DMS153 (cell line): ENCODE data around the gene MAD1L1.

ENCODE experiments used
- DNase-seq: peaks from one replicate; lab custom pipeline; 2025; lab: John Stamatoyannopoulos, UW

MAD1L1 gene

DNA sequence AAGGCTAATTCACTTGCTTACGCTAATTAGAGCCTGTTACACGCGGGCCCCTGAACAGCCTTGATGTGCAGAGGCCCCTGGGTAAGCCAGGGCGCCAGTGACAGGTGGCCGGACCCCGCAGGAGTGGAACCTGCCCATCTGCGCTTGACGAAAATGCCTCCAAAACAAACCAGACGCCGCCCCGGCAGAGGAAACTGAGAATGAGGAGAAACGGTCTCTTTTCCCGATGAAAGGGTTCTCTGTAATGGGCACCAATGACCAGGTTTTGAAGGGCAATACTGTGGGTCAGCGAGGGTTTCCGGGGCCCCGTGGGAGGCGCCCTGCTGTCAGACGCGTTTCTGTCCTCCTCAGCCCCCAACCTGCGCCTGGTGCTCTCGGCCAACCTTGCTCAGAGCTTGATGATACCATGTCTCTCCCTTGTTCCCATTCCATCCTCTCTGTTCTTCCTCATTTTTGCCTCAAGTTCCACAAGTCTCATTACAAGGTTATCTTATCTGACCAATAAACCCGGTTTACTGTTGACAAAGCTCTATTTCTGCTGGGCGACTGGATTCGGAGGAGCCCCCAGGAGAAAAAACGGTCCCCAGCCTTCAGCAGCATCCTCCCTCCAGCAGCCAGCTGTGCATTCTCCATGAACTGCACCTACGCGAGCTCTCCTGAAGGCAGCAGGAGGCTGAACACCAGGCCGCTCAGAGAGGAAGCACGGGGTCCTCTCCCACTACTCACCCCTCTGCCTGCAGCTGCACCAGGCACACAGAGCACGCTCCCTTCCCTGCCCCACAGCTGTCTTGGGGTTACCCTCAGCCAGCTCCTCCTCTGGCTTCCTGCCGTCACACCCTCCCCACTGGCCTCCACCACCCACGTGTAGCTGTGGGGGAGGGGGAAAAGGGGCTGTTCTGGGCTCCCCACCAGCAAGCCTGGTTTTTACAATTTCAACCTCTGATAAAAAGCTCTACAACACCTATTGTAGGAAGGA is 202.0 kb downstream of the MAD1L1 start:
- DNase-seq = no peak

GRCh38 chr7:2029936-2030335 is 202.8 kb downstream of the MAD1L1 start:
- no peak for DNase-seq

- no peak for DNase-seq
These were observed 203.4 kb downstream of the MAD1L1 start for GRCh38 chr7:2029211-2029905.

GRCh38 chr7:2028733-2029132 is 204.0 kb downstream of the MAD1L1 start:
- no peak for DNase-seq

- no peak for DNase-seq
These were observed 207.6 kb downstream of the MAD1L1 start for GRCh38 chr7:2025188-2025587.

DNA sequence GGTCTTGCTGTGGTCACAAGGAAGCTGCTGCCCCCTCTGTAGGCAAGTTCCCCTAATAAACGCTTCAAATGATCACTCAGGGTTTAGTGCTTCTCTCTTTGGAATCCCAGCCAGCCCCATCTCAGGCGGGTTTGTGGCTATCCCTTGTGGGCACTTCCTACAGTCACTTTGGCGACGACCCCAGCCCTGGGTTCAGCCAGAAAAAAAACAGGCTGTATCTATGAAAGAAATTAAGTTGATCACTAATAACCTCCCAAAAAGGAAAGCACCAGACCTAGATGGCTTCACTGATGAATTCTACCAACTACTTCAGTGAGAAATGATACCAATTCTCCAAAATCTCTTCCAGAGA is 208.2 kb downstream of the MAD1L1 start:
- no peak for DNase-seq

DNA sequence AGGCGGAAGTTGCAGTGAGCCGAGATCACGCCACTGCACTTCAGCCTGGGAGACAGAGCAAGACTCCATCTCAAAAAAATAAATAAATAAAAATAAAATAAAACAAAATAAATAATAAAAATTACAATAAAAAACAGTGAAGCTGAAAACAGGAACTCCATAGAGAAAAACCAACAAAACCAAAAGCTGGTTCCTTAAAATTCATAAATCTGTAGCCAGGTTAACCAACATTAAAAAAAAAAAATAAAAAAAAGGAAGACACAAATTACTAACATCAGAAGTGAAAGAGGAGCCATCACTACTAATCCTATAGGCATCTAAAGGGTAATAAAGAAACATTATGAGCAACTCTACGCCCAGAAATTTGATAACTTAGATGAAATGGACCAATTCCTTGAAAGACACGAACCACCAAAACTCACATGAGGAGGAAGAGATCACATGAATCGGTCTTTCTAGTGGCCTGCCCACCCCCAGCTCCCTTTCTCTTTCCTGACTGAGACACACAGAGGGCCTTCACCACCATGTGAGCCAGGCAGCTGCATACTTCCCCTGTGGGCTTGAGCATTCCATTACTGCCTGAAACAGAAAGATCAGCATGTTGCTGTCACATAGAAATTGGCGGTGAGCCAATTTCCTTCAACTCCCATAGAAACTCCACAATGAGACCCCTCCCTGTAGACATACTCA is 208.7 kb downstream of the MAD1L1 start:
- DNase-seq = no peak

- DNase-seq = no peak
These were observed 210.0 kb downstream of the MAD1L1 start for GRCh38 chr7:2022737-2023250.

DNA sequence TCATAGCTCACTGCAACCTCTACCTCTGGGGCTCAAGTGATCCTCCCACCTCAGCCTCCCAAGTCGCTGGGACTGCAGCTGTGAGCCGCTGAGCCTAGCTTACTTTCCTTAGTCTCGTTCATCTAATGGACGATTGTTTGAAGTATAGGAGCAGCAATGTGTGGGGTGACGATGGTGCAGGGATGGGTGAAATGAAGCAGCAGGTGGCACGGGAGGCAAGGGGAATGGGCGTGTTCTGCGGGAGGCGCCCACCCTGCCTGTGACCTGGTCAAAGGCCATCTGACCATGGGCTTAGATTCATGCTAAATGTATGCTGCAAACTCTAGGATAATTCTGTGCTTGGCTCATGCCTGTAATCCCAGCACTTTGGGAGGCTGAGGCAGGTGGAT is 210.7 kb downstream of the MAD1L1 start:
- no peak for DNase-seq

- no peak for DNase-seq
These were observed 212.8 kb downstream of the MAD1L1 start for GRCh38 chr7:2019711-2020511.

DNA sequence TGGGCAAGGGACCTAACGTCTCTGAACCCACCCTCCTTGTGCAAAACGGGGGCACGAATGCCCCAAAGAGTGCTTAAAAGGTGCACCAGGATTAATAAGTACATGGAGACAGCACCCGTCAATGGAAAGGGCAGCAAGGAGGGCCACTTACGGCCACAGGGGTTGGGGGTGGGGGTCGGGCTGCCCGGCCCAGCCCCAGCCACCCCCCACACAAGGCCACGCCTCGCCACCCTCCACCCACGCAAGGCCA is 213.4 kb downstream of the MAD1L1 start:
- no peak for DNase-seq

DNA sequence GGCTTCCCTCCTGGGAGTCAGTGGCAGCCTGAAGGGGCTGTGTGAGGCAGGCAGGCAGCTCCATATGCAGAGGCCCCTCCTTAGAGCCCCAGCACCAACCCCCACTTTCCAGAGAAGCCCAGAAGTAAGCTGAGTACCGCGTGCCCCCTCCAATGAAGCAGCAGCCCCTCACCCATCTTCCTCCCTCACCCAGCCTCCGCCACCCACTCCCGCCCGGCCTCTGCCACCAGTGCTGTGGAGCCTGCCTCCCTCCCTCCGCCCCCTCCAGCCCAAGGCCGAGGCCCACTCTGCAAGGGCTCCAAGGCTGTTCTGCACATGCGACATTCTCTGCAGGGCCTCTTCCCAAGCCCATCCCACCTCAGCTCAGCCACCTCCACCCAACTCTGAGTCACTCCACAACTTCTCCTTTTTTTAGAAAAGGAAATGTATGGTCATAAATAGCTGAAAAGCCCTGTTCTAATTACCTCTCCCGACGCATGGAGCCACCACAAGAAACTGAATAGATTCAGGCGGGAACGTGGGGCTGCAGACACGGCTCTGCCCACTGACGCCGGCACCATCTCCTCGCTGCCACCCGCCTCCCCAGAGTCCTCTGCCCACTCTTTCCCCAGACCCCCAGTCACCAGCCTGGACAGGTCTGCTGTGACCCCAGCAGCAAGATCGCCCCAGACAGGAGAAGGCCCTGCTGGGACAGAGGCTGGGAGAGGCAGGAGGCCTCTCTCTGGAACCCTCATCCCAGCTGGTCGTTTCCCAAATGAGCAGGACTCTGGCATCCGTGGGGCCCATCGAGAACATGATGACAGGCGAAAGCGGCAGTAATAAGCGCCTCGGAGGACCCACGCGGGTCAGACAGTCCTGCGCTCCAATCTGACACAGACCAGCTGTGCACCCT is 213.9 kb downstream of the MAD1L1 start:
- no peak for DNase-seq

GRCh38 chr7:2017914-2018568 is 214.7 kb downstream of the MAD1L1 start:
- DNase-seq = no peak

DNA sequence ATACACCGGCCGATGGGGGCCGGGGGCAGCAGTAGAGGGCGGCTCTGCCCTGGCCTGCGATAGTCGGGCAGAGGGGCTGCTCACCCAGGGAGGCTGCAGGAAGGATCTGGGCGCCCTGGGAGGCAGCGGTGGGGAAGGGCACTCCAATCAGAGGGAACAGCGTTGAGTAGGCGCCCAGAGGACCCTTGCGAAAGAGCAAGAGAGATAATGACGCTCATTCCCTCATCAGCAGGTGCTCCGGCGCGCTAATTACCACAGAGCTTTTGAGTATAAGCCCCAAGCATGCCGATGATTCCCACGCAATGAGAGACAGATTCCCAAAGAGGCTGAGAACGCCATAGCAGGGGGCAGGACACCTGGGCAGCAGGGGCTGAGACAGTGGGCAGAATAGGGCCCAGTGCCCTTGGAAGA is 215.3 kb downstream of the MAD1L1 start:
- DNase-seq = no peak

DNA sequence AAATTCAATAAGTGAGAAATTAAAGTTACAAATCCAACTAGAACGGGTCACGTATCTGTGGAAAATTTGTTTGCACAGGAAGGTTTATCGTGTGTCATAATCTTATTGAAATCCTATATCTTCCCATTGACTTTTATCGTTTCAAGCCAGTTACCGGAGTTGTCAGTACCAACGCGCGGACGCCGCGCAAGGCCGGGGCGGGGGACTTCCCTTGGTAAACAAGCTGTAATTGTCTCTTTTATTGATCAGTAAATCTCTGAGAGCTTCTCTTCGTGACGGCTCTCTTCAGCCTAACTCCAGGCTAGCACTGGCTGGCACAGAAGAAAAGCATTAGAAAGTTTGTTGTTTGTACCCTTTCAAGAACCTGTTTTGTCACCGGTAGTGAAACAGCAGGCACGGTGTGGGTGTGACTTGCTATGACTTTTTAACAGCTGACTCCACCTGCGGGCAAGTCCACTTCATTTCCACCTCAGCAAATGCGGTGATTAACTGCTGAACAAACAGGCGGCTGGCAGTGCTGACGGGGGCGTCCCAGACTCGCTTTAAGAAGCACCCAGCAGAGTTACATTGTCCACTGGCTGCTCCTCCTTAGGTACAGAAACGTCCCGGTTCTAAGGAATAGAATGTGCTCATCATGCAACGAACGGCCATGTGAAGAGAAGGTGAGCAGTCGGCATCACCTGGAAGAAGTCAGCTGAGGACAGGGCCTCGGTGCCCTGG is 215.8 kb downstream of the MAD1L1 start:
- peak; percentile 88 for DNase-seq

DNA sequence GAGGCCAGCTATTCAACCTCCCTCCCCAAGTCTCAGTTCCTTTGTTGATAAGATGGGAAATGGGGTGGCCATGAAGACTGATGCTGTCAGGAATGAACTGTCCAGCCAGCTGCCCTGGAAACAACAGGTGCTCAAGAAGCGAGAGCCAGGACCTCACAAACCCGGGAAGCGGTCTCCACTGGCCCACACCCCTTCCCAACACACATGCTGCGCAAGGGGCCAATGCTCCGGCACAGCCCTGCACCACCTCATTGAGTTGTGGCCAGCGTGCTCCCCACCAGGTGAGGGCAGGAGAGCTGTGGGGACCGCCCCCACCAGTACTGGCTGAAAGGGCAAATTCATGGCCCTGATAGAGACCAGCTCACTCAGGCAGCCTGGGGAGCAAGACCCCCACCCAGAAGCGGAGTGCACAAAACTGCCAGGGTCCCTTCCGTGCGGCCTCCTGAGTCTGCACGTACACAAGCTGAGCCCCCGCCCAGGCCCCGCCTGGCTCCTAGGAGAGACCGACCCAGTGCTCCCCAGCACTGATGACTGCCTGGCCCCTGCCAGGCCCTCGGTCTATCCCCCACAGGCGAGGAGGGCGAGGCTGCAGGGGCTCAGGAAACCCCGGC is 216.6 kb downstream of the MAD1L1 start:
- no peak for DNase-seq

DNA sequence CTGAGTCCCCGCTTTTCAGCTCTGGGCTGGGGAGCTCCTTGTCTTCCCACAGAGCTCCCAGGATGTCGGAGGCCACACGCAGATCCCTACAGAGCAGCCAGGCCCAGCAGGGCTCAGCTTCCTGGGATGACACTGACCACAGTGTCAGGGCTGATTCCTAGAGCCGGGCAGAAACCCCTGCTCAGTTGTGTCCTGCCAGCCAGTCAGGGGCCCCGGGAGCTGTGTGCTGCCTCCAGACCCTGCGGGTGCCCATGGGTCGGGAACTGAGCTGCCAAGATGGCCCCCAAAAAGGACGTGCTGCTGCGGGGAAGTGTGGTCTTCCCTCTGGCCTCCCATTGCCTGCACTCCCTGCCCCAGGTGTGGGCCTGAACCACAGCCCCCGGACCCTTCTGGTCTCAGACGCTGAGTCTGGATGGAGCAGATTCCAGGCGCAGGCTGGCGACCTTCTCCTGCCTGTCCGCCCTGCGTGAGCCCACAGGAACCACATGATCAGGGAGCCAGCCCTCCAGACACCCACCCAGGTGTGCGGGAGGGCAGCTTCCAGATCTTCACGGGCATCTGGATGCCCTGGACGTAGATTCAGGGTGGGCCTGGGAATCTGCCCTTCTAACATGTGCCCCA is 217.4 kb downstream of the MAD1L1 start:
- DNase-seq = no peak

GRCh38 chr7:2014391-2015241 is 218.1 kb downstream of the MAD1L1 start:
- no peak for DNase-seq
